Measurements from ENCODE around the gene PACSIN3. TPM values are rescaled to one million over a fixed set of nuclear protein-coding genes. Genes with fewer than 3 reads are reported as not detected.

PACSIN3 gene
- total and polyA plus RNA-seq, 2 of the 13 experiments (the other 11 are each of a cell fraction or from before 2014, with no cell fraction given), result 47.9 to 93.3 TPM

DNA sequence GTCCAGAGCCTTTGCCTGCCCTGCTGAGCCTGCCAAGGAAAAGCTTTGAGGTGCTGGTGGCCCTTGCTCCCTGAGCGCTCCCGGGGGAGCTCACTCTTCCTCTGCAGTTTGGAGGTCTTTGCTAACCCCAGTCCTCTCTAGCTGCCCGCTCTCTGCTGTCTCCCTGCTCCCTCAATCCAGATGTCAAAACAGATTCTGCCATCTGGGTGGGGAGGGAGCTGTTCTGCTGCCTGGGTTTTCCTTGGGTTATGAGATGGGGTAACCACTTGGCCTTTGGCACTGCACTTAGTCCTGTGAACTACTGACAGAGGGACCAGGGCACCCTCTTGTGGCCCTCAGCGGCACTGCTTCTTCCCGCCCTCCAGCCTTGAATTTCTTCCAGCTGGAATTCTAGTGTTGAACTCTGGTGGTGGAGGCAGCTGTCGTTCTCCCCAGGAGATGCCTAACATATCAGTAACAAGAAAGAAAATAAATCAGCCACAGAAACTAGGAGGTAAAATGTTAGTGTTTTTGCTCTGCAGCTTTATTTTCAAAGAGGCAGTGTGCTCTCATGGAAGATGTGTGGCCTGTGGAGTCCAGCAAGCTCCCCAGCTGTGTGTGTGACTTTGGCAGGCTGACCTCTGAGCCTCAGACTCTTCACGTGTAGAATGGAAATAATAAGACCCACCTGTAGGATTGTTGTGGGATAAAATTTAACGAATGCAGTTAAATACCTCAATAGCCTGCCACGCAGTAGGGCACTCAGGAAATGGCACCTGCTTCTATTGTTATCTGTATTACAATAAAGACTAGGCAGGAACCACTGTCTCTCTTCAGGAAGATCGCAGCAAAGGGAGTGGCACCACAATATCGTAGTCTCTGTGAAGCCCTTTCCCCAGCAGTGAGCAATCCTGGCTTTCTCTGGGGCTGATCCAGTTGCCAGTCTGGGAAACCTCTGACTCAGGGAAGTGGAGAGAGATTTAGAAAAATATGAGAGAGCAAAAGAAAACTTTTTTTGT is 33.0 kb downstream of the PACSIN3 start (continued):
- TF ChIP-seq, protein P1, sequence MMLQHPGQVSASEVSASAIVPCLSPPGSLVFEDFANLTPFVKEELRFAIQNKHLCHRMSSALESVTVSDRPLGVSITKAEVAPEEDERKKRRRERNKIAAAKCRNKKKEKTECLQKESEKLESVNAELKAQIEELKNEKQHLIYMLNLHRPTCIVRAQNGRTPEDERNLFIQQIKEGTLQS (CRISPR knock-in tag; IDR thresholded peaks at IDR 0.05), result no peak
- no peak for TF ChIP-seq ZNF207 (IDR thresholded peaks at IDR 0.05; ENCODE audit: borderline replicate concordance)
- 0 out of 2 replicates have a peak, but pooled peaks have one; percentile 19 for TF ChIP-seq HMG20B (CRISPR knock-in tag; conservative IDR thresholded peaks at IDR 0.05)
- no peak for TF ChIP-seq MAFF (IDR thresholded peaks at IDR 0.05; ENCODE audit: low read depth, low read length)
- TF ChIP-seq ZNF607 (CRISPR knock-in tag; IDR thresholded peaks at IDR 0.05; ENCODE audit: borderline replicate concordance), result no peak
- TF ChIP-seq SOX5 (CRISPR knock-in tag; IDR thresholded peaks at IDR 0.05; ENCODE audit: borderline replicate concordance), result 0 out of 2 replicates have a peak, but pooled peaks have one; percentile 33
- no peak for TF ChIP-seq SOX6 (IDR thresholded peaks at IDR 0.05)
- no peak for TF ChIP-seq SOX6 (CRISPR knock-in tag; IDR thresholded peaks at IDR 0.05)
- no peak for TF ChIP-seq ZFP36L2 (CRISPR knock-in tag; IDR thresholded peaks at IDR 0.05)
- TF ChIP-seq, protein P2, sequence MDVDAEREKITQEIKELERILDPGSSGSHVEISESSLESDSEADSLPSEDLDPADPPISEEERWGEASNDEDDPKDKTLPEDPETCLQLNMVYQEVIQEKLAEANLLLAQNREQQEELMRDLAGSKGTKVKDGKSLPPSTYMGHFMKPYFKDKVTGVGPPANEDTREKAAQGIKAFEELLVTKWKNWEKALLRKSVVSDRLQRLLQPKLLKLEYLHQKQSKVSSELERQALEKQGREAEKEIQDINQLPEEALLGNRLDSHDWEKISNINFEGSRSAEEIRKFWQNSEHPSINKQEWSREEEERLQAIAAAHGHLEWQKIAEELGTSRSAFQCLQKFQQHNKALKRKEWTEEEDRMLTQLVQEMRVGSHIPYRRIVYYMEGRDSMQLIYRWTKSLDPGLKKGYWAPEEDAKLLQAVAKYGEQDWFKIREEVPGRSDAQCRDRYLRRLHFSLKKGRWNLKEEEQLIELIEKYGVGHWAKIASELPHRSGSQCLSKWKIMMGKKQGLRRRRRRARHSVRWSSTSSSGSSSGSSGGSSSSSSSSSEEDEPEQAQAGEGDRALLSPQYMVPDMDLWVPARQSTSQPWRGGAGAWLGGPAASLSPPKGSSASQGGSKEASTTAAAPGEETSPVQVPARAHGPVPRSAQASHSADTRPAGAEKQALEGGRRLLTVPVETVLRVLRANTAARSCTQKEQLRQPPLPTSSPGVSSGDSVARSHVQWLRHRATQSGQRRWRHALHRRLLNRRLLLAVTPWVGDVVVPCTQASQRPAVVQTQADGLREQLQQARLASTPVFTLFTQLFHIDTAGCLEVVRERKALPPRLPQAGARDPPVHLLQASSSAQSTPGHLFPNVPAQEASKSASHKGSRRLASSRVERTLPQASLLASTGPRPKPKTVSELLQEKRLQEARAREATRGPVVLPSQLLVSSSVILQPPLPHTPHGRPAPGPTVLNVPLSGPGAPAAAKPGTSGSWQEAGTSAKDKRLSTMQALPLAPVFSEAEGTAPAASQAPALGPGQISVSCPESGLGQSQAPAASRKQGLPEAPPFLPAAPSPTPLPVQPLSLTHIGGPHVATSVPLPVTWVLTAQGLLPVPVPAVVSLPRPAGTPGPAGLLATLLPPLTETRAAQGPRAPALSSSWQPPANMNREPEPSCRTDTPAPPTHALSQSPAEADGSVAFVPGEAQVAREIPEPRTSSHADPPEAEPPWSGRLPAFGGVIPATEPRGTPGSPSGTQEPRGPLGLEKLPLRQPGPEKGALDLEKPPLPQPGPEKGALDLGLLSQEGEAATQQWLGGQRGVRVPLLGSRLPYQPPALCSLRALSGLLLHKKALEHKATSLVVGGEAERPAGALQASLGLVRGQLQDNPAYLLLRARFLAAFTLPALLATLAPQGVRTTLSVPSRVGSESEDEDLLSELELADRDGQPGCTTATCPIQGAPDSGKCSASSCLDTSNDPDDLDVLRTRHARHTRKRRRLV (CRISPR knock-in tag; IDR thresholded peaks at IDR 0.05), result no peak
- no peak for TF ChIP-seq ZNF180 (CRISPR knock-in tag; IDR thresholded peaks at IDR 0.05; ENCODE audit: borderline replicate concordance, low read depth)
- TF ChIP-seq PAWR (CRISPR knock-in tag; IDR thresholded peaks at IDR 0.05; ENCODE audit: borderline replicate concordance), result no peak
- TF ChIP-seq DNMT1 (CRISPR knock-in tag; IDR thresholded peaks at IDR 0.05), result no peak
- TF ChIP-seq TBX2 (CRISPR knock-in tag; IDR thresholded peaks at IDR 0.05; ENCODE audit: borderline replicate concordance), result no peak; the same call in 1 of the 2 replicates
- no peak for TF ChIP-seq ONECUT2 (CRISPR knock-in tag; IDR thresholded peaks at IDR 0.05)
- TF ChIP-seq FOXP1 (IDR thresholded peaks at IDR 0.05), result no peak
- no peak for TF ChIP-seq FOXP1 (CRISPR knock-in tag; IDR thresholded peaks at IDR 0.05)
- no peak for TF ChIP-seq ZNF414 (CRISPR knock-in tag; IDR thresholded peaks at IDR 0.05)
- TF ChIP-seq RFX5 (IDR thresholded peaks at IDR 0.05; ENCODE audit: low read depth, low read length), result no peak
- TF ChIP-seq ZNF350 (CRISPR knock-in tag; IDR thresholded peaks at IDR 0.05; ENCODE audit: borderline replicate concordance, low read depth), result no peak; the same call in 1 of the 2 replicates
- TF ChIP-seq ZNF101 (CRISPR knock-in tag; IDR thresholded peaks at IDR 0.05; ENCODE audit: borderline replicate concordance, low read depth), result no peak
- no peak for TF ChIP-seq ZNF382 (CRISPR knock-in tag; IDR thresholded peaks at IDR 0.05; ENCODE audit: borderline replicate concordance)
- no peak for TF ChIP-seq ZNF232 (CRISPR knock-in tag; IDR thresholded peaks at IDR 0.05; ENCODE audit: borderline replicate concordance)
- TF ChIP-seq, protein P3, sequence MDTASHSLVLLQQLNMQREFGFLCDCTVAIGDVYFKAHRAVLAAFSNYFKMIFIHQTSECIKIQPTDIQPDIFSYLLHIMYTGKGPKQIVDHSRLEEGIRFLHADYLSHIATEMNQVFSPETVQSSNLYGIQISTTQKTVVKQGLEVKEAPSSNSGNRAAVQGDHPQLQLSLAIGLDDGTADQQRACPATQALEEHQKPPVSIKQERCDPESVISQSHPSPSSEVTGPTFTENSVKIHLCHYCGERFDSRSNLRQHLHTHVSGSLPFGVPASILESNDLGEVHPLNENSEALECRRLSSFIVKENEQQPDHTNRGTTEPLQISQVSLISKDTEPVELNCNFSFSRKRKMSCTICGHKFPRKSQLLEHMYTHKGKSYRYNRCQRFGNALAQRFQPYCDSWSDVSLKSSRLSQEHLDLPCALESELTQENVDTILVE (CRISPR knock-in tag; IDR thresholded peaks at IDR 0.05), result peak; percentile 49; the same call in 1 of the 2 replicates
